SK-N-SH treated with all-trans-retinoic acid at 6 μM for 48 hours (cell line): ENCODE data around the gene ACKR4.

Source experiments
- ATAC-seq: fragments of 200-7000 bp; cut with Tn5 transposase; 3 replicates; pipeline ENCODE4 v1.9.1; 2020; ENCODE audit warnings: mild to moderate bottlenecking, moderate library complexity
- ARNTL ChIP-seq: fragments of 450-650 bp; formaldehyde crosslinking; IDR thresholded peaks from 2 replicates; pipeline ENCODE4 v1.5.0; 2020; ENCODE audit warnings: low read depth, mild to moderate bottlenecking, moderate library complexity, borderline replicate concordance
- BACH2 ChIP-seq: fragments of 250-450 bp; sonication (Bioruptor Pico); IDR thresholded peaks from 2 replicates; pipeline ENCODE4 v1.9.0; 2021; ENCODE audit warnings: mild to moderate bottlenecking, borderline replicate concordance
- CSDC2 ChIP-seq: fragments of 250-450 bp; sonication (Bioruptor Pico); IDR thresholded peaks from 2 replicates; pipeline ENCODE4 v1.5.0; 2020; ENCODE audit warnings: mild to moderate bottlenecking, moderate library complexity
- GLIS3 ChIP-seq: fragments of 250-450 bp; sonication (Bioruptor Pico); IDR thresholded peaks from 2 replicates; pipeline ENCODE4 v1.5.0; 2020; ENCODE audit warnings: mild to moderate bottlenecking, moderate library complexity
- ISL1 ChIP-seq: fragments of 250-450 bp; sonication (Bioruptor Pico); IDR thresholded peaks from 2 replicates; pipeline ENCODE4 v2.1.2; 2022; ENCODE audit warnings: mild to moderate bottlenecking, moderate library complexity
- OSR1 ChIP-seq: fragments of 250-450 bp; sonication (Bioruptor Pico); IDR thresholded peaks from 2 replicates; pipeline ENCODE4 v1.8.0; 2022; ENCODE audit warnings: moderate library complexity, mild to moderate bottlenecking, inconsistent platforms
- PPARA ChIP-seq: fragments of 250-450 bp; sonication (Bioruptor Pico); IDR thresholded peaks from 2 replicates; pipeline ENCODE4 v1.5.0; 2020; ENCODE audit warnings: mild to moderate bottlenecking, borderline replicate concordance
- RARB ChIP-seq: fragments of 250-450 bp; sonication (Bioruptor Pico); IDR thresholded peaks from 2 replicates; pipeline ENCODE4 v1.8.0; 2021; ENCODE audit warnings: mild to moderate bottlenecking, moderate library complexity
- TCF4 ChIP-seq: fragments of 250-450 bp; sonication (Bioruptor Pico); IDR thresholded peaks from 2 replicates; pipeline ENCODE4 v1.8.0; 2021; ENCODE audit warnings: mild to moderate bottlenecking, moderate library complexity, borderline replicate concordance
- TOX ChIP-seq: fragments of 250-450 bp; sonication (Bioruptor Pico); IDR thresholded peaks from 2 replicates; pipeline ENCODE4 v1.8.0; 2021; ENCODE audit warnings: mild to moderate bottlenecking, moderate library complexity, borderline replicate concordance
- ZFP3 ChIP-seq: fragments of 250-450 bp; sonication (Bioruptor Pico); IDR thresholded peaks from 2 replicates; pipeline ENCODE4 v1.5.0; 2020; ENCODE audit warnings: mild to moderate bottlenecking, moderate library complexity
- ZFP30 ChIP-seq: fragments of 450-650 bp; formaldehyde crosslinking; IDR thresholded peaks from 2 replicates; pipeline ENCODE4 v1.5.0; 2022; ENCODE audit warnings: mild to moderate bottlenecking, moderate library complexity
- ZNF565 ChIP-seq: fragments of 450-650 bp; formaldehyde crosslinking; conservative IDR thresholded peaks from 2 replicates; pipeline ENCODE4 v1.5.0; 2020; ENCODE audit warnings: low read depth, mild to moderate bottlenecking, moderate library complexity
- ZNF70 ChIP-seq: fragments of 450-650 bp; formaldehyde crosslinking; IDR thresholded peaks from 2 replicates; pipeline ENCODE4 v1.5.0; 2020; ENCODE audit warnings: mild to moderate bottlenecking, moderate library complexity
- ZNF8 ChIP-seq: fragments of 450-650 bp; formaldehyde crosslinking; IDR thresholded peaks from 2 replicates; pipeline ENCODE4 v1.5.0; 2020; ENCODE audit warnings: mild to moderate bottlenecking, moderate library complexity
- TF ChIP-seq, protein P1 (sequence below): fragments of 250-450 bp; sonication (Bioruptor Pico); IDR thresholded peaks from 2 replicates; pipeline ENCODE4 v1.8.0; 2021; ENCODE audit warnings: low read depth, mild to moderate bottlenecking, moderate library complexity, borderline replicate concordance
- TF ChIP-seq, protein P2 (sequence below): fragments of 250-450 bp; sonication (Bioruptor Pico); IDR thresholded peaks from 2 replicates; pipeline ENCODE4 v1.5.0; 2020; ENCODE audit warnings: mild to moderate bottlenecking, moderate library complexity
- TF ChIP-seq, protein P3 (sequence below): fragments of 250-450 bp; sonication (Bioruptor Pico); IDR thresholded peaks from 2 replicates; pipeline ENCODE4 v1.8.0; 2020; ENCODE audit warnings: mild to moderate bottlenecking, moderate library complexity, borderline replicate concordance
- TF ChIP-seq, protein P4 (sequence below): fragments of 250-450 bp; sonication (Bioruptor Pico); IDR thresholded peaks from 2 replicates; pipeline ENCODE4 v1.5.1; 2020; ENCODE audit warnings: low read depth, mild to moderate bottlenecking, moderate library complexity

Gene ACKR4

DNA sequence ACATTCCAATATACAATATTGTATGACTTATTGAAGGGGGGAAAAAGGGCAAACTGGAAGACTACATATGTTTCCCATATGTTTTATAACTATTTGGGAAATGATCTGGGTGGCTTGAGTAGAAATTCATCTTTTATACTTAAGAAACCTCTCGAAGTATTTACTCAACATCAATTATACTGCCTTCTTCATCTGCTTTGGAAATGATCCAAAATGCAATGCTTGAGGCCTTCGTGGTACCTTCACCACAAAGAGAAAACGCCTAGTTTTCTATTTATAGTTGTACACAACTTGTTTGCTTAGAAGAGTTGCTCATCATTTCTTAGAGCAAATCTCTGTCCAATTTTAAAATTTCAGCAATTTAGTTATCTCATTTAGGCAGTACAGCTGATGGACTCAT lies 18.8 kb downstream of the ACKR4 start:
- TF ChIP-seq PPARA (CRISPR knock-in tag) (no peak), ZFP30 (CRISPR knock-in tag) (no peak), ZNF70 (CRISPR knock-in tag) (no peak), RARB (CRISPR knock-in tag) (no peak), ZNF565 (CRISPR knock-in tag) (no peak)
- ATAC-seq: no peak

DNA sequence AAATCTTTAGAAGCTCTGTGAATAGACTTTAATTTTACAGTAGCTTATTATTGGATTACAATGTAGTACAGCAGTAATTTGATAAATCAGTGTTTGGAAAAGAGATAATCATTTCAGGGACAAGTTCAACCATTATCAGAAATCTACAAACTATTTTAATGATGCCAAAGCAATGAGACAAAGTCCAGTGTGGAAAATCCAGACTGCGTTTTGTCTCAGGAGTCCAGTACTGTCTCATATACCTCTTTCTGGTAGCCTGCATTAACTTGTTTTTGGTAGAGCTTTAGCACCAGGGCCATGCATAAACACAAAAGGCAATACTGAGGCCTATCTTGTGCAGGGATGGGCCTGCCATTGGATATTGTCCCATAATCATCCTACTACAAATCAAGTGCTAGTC lies 19.7 kb downstream of the ACKR4 start:
- ATAC-seq: no peak
- peak; percentile 27; the same call in 1 of the 2 replicates for TF ChIP-seq TCF4
- peak; percentile 59; the same call in 1 of the 2 replicates for TF ChIP-seq ISL1 (CRISPR knock-in tag)
- no peak for TF ChIP-seq RARB (CRISPR knock-in tag)

DNA sequence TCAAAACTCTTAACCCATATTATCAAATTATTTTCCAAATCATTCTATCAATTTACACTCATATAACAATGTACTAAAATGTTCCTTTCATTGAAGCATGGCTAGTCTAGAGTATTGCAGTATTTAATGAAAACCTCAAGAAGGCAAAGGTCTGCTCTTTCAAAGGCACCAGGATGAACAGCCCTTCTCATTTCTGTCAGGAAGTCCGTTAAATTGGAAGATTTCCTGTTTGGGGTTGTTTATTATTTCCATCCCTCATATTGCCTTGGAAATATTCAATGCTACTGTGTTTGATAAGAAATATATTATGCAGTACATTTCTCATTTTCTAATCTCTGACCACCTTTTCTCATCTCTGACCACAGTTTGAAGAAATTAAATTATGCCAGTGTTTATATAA lies 25.1 kb downstream of the ACKR4 start:
- no peak for ATAC-seq
- TF ChIP-seq, protein P1, sequence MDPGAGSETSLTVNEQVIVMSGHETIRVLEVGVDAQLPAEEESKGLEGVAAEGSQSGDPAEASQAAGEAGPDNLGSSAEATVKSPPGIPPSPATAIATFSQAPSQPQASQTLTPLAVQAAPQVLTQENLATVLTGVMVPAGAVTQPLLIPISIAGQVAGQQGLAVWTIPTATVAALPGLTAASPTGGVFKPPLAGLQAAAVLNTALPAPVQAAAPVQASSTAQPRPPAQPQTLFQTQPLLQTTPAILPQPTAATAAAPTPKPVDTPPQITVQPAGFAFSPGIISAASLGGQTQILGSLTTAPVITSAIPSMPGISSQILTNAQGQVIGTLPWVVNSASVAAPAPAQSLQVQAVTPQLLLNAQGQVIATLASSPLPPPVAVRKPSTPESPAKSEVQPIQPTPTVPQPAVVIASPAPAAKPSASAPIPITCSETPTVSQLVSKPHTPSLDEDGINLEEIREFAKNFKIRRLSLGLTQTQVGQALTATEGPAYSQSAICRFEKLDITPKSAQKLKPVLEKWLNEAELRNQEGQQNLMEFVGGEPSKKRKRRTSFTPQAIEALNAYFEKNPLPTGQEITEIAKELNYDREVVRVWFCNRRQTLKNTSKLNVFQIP (CRISPR knock-in tag): no peak
- TF ChIP-seq CSDC2 (CRISPR knock-in tag) (no peak), ZNF565 (CRISPR knock-in tag) (no peak), TOX (CRISPR knock-in tag) (no peak), TCF4 (no peak), ZNF8 (CRISPR knock-in tag) (no peak), OSR1 (no peak), RARB (CRISPR knock-in tag) (no peak), ZNF70 (CRISPR knock-in tag) (no peak), GLIS3 (CRISPR knock-in tag) (no peak), BACH2 (CRISPR knock-in tag) (no peak)
- TF ChIP-seq, protein P2, sequence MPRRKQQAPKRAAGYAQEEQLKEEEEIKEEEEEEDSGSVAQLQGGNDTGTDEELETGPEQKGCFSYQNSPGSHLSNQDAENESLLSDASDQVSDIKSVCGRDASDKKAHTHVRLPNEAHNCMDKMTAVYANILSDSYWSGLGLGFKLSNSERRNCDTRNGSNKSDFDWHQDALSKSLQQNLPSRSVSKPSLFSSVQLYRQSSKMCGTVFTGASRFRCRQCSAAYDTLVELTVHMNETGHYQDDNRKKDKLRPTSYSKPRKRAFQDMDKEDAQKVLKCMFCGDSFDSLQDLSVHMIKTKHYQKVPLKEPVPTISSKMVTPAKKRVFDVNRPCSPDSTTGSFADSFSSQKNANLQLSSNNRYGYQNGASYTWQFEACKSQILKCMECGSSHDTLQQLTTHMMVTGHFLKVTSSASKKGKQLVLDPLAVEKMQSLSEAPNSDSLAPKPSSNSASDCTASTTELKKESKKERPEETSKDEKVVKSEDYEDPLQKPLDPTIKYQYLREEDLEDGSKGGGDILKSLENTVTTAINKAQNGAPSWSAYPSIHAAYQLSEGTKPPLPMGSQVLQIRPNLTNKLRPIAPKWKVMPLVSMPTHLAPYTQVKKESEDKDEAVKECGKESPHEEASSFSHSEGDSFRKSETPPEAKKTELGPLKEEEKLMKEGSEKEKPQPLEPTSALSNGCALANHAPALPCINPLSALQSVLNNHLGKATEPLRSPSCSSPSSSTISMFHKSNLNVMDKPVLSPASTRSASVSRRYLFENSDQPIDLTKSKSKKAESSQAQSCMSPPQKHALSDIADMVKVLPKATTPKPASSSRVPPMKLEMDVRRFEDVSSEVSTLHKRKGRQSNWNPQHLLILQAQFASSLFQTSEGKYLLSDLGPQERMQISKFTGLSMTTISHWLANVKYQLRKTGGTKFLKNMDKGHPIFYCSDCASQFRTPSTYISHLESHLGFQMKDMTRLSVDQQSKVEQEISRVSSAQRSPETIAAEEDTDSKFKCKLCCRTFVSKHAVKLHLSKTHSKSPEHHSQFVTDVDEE (CRISPR knock-in tag): no peak
- TF ChIP-seq, protein P3, sequence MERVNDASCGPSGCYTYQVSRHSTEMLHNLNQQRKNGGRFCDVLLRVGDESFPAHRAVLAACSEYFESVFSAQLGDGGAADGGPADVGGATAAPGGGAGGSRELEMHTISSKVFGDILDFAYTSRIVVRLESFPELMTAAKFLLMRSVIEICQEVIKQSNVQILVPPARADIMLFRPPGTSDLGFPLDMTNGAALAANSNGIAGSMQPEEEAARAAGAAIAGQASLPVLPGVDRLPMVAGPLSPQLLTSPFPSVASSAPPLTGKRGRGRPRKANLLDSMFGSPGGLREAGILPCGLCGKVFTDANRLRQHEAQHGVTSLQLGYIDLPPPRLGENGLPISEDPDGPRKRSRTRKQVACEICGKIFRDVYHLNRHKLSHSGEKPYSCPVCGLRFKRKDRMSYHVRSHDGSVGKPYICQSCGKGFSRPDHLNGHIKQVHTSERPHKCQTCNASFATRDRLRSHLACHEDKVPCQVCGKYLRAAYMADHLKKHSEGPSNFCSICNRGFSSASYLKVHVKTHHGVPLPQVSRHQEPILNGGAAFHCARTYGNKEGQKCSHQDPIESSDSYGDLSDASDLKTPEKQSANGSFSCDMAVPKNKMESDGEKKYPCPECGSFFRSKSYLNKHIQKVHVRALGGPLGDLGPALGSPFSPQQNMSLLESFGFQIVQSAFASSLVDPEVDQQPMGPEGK (CRISPR knock-in tag): no peak
- TF ChIP-seq, protein P4, sequence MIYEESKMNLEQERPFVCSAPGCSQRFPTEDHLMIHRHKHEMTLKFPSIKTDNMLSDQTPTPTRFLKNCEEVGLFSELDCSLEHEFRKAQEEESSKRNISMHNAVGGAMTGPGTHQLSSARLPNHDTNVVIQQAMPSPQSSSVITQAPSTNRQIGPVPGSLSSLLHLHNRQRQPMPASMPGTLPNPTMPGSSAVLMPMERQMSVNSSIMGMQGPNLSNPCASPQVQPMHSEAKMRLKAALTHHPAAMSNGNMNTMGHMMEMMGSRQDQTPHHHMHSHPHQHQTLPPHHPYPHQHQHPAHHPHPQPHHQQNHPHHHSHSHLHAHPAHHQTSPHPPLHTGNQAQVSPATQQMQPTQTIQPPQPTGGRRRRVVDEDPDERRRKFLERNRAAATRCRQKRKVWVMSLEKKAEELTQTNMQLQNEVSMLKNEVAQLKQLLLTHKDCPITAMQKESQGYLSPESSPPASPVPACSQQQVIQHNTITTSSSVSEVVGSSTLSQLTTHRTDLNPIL: no peak
- TF ChIP-seq, all 23 proteins: peak for 0

DNA sequence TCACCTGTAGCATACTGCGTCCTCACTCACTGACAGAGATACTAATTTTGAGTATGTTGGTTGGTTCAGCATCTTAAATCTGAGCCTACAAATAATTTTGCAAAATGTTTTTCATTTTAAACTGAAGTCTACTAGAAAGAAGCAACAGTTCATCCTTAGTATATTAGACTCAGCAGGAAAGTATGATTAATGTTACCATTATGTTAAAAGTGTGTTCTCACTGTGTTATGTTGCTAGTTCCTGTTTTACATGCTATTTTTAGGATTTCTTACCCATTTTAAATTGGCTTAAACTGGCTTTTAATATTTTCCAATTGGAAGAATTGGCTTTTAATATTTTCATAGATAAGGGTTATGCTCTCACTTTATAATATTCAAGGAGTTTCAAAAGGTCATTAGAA lies 25.7 kb downstream of the ACKR4 start:
- TF ChIP-seq ZFP3 (CRISPR knock-in tag) (no peak), BACH2 (CRISPR knock-in tag) (no peak), ARNTL (no peak), GLIS3 (CRISPR knock-in tag) (no peak), TOX (CRISPR knock-in tag) (no peak), ZNF70 (CRISPR knock-in tag) (no peak), ZNF565 (CRISPR knock-in tag) (no peak)
- ATAC-seq: no peak; the same call in 2 of the 3 replicates

DNA sequence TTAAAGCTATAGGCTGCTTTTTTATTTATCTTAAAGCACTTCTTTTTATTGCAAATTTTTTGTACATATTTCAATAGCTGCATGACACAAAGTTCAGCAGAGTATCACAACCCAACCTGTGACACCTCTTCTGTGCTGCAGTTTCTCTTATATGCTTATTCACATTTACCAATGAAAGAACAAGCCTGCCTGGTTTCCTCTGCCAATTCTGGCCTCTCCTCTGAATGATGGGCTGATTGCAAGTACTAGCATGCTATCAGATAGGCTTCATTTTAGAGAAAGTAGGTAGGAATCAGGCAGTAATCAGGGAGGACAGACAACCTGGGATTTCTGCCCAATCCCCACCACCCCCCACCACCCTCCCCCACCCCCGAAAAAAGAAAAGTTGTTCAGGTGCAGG lies 26.6 kb downstream of the ACKR4 start:
- ATAC-seq: no peak
- TF ChIP-seq BACH2 (CRISPR knock-in tag): no peak
- no peak for TF ChIP-seq ISL1 (CRISPR knock-in tag)
- no peak for TF ChIP-seq TCF4
- TF ChIP-seq ARNTL: no peak
- no peak for TF ChIP-seq ZNF70 (CRISPR knock-in tag)
- TF ChIP-seq, protein P4: no peak
- TF ChIP-seq ZFP3 (CRISPR knock-in tag): no peak
- TF ChIP-seq, protein P3 (CRISPR knock-in tag): no peak
- no peak for TF ChIP-seq OSR1
- TF ChIP-seq, protein P1 (CRISPR knock-in tag): no peak
- no peak for TF ChIP-seq TOX (CRISPR knock-in tag)
- TF ChIP-seq GLIS3 (CRISPR knock-in tag): no peak
- TF ChIP-seq RARB (CRISPR knock-in tag): no peak
- TF ChIP-seq PPARA (CRISPR knock-in tag): no peak
- TF ChIP-seq, all 23 proteins: peak for 0
